Stimulated activated effector memory CD8-positive, alpha-beta T cell treated with anti-CD3 and anti-CD28 coated beads, Interleukin-12 subunit alpha, Interleukin-12 subunit beta, amount 100 ng/mL, for 72 hours (primary cell): ENCODE results near the gene ZNF630.
A peak's percentile ranks its signal among the peaks of the same experiment; 100 is the strongest.
"Not testable (repeated sequence)": the region's sequence is repeated elsewhere in the genome, so short reads cannot be mapped to it uniquely, and the experiment has no call there.

Experiments used
- ATAC-seq: fragments of 150-1000 bp; cut with Tn5 transposase; 2 replicates; pipeline ENCODE4 v1.10.0; 2021
- DNase-seq, 2 donors: peaks; one replicate each; pipeline ENCODE4 v3.0.0; 2021 to 2022; ENCODE audit warnings: low spot score in 2 of 2
- H3K27ac Mint-ChIP-seq: one replicate; pipeline ENCODE4 v1.8.0; 2022; ENCODE audit warnings: mild to moderate bottlenecking, mixed read lengths
- H3K36me3 Mint-ChIP-seq: one replicate; pipeline ENCODE4 v1.8.0; 2022; ENCODE audit warnings: mild to moderate bottlenecking, mixed read lengths
- H3K4me1 Mint-ChIP-seq: one replicate; pipeline ENCODE4 v1.8.0; 2022; ENCODE audit warnings: mixed read lengths
- H3K4me3 Mint-ChIP-seq: one replicate; pipeline ENCODE4 v1.8.0; 2022; ENCODE audit warnings: mild to moderate bottlenecking, mixed read lengths
- H3K9me3 Mint-ChIP-seq: one replicate; pipeline ENCODE4 v1.8.0; 2022; ENCODE audit warnings: mixed read lengths

The ZNF630 gene

GRCh38 chrX:48071064-48071985 lies at the start of gene ZNF630:
TSS of gene ZNF630 (minus strand) at chrX:48071640. CDS start at chrX:48066886, 4,754 bp downstream.
- Mint-ChIP-seq H3K36me3 (peaks cover 7% of the 10 kb centered on the region), H3K9me3 (no peaks in the 10 kb centered on the region), H3K4me3 (peak within 1 kb of the TSS; percentile 97), H3K4me1 (peaks cover 15% of the 10 kb centered on the region), H3K27ac (peak within 1 kb of the TSS; percentile 99)
- DNase-seq (peak; percentile 24 to 69), ATAC-seq (peak; percentile 96)

DNA sequence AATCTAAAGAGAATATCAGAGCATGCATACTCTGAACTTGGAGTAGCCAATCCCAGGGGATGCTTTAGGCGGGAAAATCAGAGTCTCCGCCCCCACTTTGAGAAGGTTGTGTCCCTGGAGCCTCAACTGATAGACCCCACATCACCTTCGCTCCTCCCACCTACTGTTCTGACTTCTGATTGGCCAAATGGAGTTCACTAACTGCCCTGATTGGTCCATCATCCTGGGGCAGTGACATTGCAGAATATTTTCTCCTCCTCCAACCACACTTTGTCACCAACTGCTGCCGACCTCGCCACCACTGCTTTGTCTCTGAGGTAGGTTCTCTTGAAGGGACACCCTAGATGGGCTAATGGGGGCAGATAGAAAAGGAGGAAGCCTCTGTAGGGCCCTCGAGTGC lies 36.3 kb upstream of the ZNF630 start:
- no peak overlapping the region for H3K4me3 Mint-ChIP-seq
- no peak for DNase-seq
- no peaks in the 10 kb centered on the region for H3K4me1 Mint-ChIP-seq
- no peak for ATAC-seq
- H3K36me3 Mint-ChIP-seq = no peaks in the 10 kb centered on the region
- peak overlapping the region; percentile 48 for H3K27ac Mint-ChIP-seq
- H3K9me3 Mint-ChIP-seq = no peaks in the 10 kb centered on the region

GRCh38 chrX:48102874-48103374 lies 31.5 kb upstream of the ZNF630 start:
- Mint-ChIP-seq H3K27ac (no peak overlapping the region), H3K36me3 (no peaks in the 10 kb centered on the region), H3K4me1 (no peaks in the 10 kb centered on the region), H3K9me3 (no peaks in the 10 kb centered on the region), H3K4me3 (no peak overlapping the region)
- ATAC-seq = no peak
- no peak for DNase-seq

GRCh38 chrX:48101443-48101842 lies 30.0 kb upstream of the ZNF630 start:
- Mint-ChIP-seq H3K4me3 (no peak overlapping the region), H3K4me1 (no peaks in the 10 kb centered on the region), H3K36me3 (no peaks in the 10 kb centered on the region), H3K9me3 (no peaks in the 10 kb centered on the region), H3K27ac (no peak overlapping the region)
- DNase-seq (no peak), ATAC-seq (no peak)

- DNase-seq, H3K36me3 Mint-ChIP-seq, H3K9me3 Mint-ChIP-seq, H3K4me1 Mint-ChIP-seq, H3K27ac Mint-ChIP-seq, H3K4me3 Mint-ChIP-seq, ATAC-seq: not testable (repeated sequence)
These were observed 21.1 kb upstream of the ZNF630 start for GRCh38 chrX:48092558-48092957.

GRCh38 chrX:48090123-48090522 lies 18.7 kb upstream of the ZNF630 start:
- ATAC-seq = no peak
- Mint-ChIP-seq H3K4me3 (no peak overlapping the region), H3K4me1 (no peaks in the 10 kb centered on the region)

GRCh38 chrX:48086082-48086481 lies 14.6 kb upstream of the ZNF630 start:
- Mint-ChIP-seq H3K36me3 (no peaks in the 10 kb centered on the region), H3K4me1 (no peaks in the 10 kb centered on the region), H3K9me3 (no peaks in the 10 kb centered on the region), H3K27ac (no peak overlapping the region), H3K4me3 (no peak overlapping the region)
- no peak for ATAC-seq
- DNase-seq = no peak

More at GRCh38 chrX:48090123-48090522, 18.7 kb upstream of the ZNF630 start:
- Mint-ChIP-seq H3K36me3 (no peaks in the 10 kb centered on the region), H3K27ac (no peak overlapping the region), H3K9me3 (no peaks in the 10 kb centered on the region)
- no peak for DNase-seq

- Mint-ChIP-seq H3K27ac (no peak overlapping the region), H3K4me1 (no peaks in the 10 kb centered on the region), H3K36me3 (no peaks in the 10 kb centered on the region), H3K4me3 (no peak overlapping the region), H3K9me3 (no peaks in the 10 kb centered on the region)
- ATAC-seq (no peak), DNase-seq (no peak)
These were observed 12.3 kb upstream of the ZNF630 start for GRCh38 chrX:48083706-48084105.

DNA sequence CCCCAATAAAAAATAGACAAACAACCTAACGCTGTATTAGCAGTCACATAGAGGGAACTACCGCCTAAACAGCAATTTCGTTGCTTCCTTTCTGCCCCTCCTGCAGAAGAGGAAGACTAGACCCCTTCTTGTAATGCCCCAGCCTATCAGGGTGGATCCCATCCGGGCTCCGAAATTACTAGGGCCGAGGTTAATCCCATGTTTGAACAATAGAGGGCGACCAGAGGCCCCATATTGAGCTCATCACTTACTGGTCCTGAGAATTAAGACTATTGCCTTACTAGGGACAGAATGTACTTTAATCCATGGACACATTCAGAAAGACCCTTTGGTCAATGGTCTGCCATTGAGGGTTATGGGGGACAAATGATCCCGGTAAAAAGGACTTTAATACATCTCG lies 11.8 kb upstream of the ZNF630 start:
- Mint-ChIP-seq H3K36me3 (no peaks in the 10 kb centered on the region), H3K4me1 (no peaks in the 10 kb centered on the region), H3K4me3 (no peak overlapping the region), H3K27ac (no peak overlapping the region), H3K9me3 (no peaks in the 10 kb centered on the region)
- DNase-seq (peak; percentile 3 to 47), ATAC-seq (peak; percentile 79)

DNA sequence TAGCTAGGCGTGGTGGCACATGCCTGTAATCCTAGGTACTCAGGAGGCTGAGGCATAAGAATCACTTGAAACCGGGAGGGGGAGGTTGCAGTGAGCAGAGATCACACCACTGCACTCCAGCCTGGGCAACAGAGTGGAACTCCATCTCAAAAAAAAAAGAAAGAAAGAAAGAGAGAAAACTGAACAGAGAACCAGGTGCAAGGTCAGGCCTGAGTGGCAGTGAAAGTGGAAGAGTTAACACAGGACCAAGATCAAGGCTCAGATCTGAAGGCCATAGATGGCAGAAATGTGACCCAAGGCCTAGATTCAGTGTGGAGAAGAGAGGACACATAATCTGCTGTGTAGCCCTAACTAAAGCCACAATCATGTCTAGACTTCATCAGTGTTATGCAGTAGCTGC lies 4.9 kb upstream of the ZNF630 start:
- ATAC-seq = no peak

DNA sequence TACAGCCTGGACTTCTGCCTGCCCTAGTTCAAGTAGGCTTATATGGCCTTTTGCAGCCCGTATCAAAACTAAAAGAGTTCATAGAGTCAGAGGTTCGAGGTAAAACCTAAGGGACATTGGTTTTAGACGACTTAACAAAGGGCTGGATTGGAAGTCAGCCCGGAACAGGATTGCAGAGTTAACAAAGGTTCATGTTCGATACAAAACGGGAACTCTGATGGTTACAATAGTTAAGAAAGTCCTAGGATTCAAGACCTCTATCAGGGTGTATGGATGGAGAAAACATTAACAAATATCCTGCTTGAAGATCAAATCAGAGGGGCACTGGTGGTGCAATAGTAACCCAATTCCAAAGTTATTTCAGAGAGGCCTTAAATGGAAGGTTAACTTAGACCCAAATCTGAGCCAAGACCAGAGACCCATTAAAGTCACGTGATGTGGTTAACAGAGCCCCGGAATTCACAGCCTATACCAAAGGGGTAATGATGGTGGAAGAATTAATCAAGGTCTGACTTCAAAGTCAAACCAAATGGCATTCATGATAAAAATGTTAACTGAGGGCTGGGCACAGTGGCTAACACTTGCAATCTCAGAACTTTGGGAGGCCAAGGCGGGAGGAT lies 656 bp upstream of the ZNF630 start:
- Mint-ChIP-seq H3K36me3 (peaks cover 7% of the 10 kb centered on the region), H3K27ac (peak overlapping the region; percentile 99)

More for the DNA sequence above, 4.9 kb upstream of the ZNF630 start:
- Mint-ChIP-seq H3K36me3 (peaks cover 7% of the 10 kb centered on the region), H3K9me3 (no peaks in the 10 kb centered on the region), H3K27ac (no peak overlapping the region), H3K4me3 (no peak overlapping the region), H3K4me1 (peaks cover 7% of the 10 kb centered on the region)
- DNase-seq = no peak

DNA sequence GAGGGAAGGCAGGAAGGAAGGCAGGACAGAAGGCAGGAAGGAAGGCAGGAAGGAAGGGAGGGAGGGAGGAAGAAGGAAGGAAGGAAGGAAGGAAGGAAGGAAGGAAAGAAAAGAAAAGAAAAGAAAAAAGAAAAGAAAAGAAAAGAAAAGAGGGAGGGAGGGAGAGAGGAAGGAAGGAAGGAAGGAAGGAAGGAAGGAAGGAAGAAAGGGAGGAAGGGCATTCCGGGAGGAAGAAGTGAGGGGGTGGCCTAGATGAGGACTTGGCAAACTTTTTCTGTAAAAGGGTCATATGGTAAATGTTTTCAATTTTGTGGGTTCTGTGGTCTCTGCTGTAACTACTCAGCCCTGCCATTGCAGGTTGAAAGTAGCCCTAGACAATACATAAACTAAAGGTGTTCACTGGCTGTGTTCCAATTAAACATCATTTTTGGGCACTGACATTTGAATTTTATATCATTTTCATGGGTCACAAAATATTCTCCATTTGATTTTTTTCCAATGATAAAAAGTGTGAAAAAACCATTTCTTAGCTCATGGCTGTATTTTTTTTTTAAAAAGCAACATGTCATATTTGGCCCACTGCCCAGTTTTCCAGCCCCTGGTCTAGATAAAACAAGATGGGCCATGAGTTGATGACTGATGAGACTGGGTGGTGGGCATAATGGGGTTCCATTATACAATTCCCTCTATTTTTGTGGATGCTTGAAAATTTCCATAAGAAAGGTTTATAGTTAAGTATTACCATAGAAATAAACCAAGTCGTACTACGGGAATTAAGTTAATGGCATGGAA lies 3.1 kb downstream of the ZNF630 start:
- Mint-ChIP-seq H3K36me3 (peaks cover 10% of the 10 kb centered on the region), H3K4me1 (peaks cover 15% of the 10 kb centered on the region), H3K27ac (no peak overlapping the region), H3K9me3 (no peaks in the 10 kb centered on the region), H3K4me3 (no peak overlapping the region)
- ATAC-seq (no peak), DNase-seq (no peak)

More for the DNA sequence above, 656 bp upstream of the ZNF630 start:
- ATAC-seq (no peak), DNase-seq (no peak)
- Mint-ChIP-seq H3K9me3 (no peaks in the 10 kb centered on the region), H3K4me3 (peak overlapping the region; percentile 97), H3K4me1 (peaks cover 15% of the 10 kb centered on the region)

DNA sequence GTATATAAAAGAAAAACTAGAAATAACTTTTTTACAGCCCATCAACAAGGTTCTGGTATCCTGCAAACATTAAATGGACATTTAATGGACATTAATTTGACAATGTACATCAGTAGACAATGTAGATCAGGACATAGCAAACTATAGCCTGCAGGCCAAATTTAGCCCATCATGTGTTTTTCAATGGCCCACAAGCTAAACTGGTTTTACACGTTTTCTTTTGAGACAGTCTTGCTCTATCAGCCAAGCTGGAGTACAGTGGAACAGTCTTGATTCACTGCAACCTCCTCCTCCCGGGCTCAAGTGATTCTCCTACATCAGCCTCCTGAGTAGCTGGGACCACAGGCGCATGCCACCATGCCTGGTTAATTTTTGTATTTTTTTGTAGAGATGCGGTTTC lies 7.2 kb downstream of the ZNF630 start:
- no peaks in the 10 kb centered on the region for H3K4me1 Mint-ChIP-seq
- no peak overlapping the region for H3K4me3 Mint-ChIP-seq
- H3K36me3 Mint-ChIP-seq = peaks cover 31% of the 10 kb centered on the region
- H3K9me3 Mint-ChIP-seq = peaks cover 3% of the 10 kb centered on the region
- no peak overlapping the region for H3K27ac Mint-ChIP-seq
- no peak for DNase-seq
- ATAC-seq = no peak

GRCh38 chrX:48059296-48059639 lies 12.2 kb downstream of the ZNF630 start:
- Mint-ChIP-seq H3K4me3 (no peak overlapping the region), H3K9me3 (peaks cover 8% of the 10 kb centered on the region), H3K27ac (no peak overlapping the region), H3K4me1 (no peaks in the 10 kb centered on the region), H3K36me3 (peaks cover 31% of the 10 kb centered on the region)
- ATAC-seq (no peak), DNase-seq (no peak)

- DNase-seq (no peak), ATAC-seq (peak; percentile 62)
- no peak overlapping the region for H3K4me3 Mint-ChIP-seq
- H3K4me1 Mint-ChIP-seq = no peaks in the 10 kb centered on the region
- peaks cover 8% of the 10 kb centered on the region for H3K9me3 Mint-ChIP-seq
- H3K27ac Mint-ChIP-seq = no peak overlapping the region
- peaks cover 31% of the 10 kb centered on the region for H3K36me3 Mint-ChIP-seq
These were observed 12.7 kb downstream of the ZNF630 start for GRCh38 chrX:48058621-48059295.
